ENCODE data around the gene OPCML.

GRCh38 chr11:132450631-132451030 is 1081.7 kb downstream of the OPCML start:
- no peak for TF ChIP-seq JUND (IDR thresholded peaks at IDR 0.05)
- TF ChIP-seq, protein P1, sequence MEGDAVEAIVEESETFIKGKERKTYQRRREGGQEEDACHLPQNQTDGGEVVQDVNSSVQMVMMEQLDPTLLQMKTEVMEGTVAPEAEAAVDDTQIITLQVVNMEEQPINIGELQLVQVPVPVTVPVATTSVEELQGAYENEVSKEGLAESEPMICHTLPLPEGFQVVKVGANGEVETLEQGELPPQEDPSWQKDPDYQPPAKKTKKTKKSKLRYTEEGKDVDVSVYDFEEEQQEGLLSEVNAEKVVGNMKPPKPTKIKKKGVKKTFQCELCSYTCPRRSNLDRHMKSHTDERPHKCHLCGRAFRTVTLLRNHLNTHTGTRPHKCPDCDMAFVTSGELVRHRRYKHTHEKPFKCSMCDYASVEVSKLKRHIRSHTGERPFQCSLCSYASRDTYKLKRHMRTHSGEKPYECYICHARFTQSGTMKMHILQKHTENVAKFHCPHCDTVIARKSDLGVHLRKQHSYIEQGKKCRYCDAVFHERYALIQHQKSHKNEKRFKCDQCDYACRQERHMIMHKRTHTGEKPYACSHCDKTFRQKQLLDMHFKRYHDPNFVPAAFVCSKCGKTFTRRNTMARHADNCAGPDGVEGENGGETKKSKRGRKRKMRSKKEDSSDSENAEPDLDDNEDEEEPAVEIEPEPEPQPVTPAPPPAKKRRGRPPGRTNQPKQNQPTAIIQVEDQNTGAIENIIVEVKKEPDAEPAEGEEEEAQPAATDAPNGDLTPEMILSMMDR (IDR thresholded peaks at IDR 0.05; ENCODE audit: low read depth, low read length, missing input control) = no peak
- no peak for TF ChIP-seq YY1 (IDR thresholded peaks at IDR 0.05)
- TF ChIP-seq, protein P2, sequence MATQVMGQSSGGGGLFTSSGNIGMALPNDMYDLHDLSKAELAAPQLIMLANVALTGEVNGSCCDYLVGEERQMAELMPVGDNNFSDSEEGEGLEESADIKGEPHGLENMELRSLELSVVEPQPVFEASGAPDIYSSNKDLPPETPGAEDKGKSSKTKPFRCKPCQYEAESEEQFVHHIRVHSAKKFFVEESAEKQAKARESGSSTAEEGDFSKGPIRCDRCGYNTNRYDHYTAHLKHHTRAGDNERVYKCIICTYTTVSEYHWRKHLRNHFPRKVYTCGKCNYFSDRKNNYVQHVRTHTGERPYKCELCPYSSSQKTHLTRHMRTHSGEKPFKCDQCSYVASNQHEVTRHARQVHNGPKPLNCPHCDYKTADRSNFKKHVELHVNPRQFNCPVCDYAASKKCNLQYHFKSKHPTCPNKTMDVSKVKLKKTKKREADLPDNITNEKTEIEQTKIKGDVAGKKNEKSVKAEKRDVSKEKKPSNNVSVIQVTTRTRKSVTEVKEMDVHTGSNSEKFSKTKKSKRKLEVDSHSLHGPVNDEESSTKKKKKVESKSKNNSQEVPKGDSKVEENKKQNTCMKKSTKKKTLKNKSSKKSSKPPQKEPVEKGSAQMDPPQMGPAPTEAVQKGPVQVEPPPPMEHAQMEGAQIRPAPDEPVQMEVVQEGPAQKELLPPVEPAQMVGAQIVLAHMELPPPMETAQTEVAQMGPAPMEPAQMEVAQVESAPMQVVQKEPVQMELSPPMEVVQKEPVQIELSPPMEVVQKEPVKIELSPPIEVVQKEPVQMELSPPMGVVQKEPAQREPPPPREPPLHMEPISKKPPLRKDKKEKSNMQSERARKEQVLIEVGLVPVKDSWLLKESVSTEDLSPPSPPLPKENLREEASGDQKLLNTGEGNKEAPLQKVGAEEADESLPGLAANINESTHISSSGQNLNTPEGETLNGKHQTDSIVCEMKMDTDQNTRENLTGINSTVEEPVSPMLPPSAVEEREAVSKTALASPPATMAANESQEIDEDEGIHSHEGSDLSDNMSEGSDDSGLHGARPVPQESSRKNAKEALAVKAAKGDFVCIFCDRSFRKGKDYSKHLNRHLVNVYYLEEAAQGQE (IDR thresholded peaks at IDR 0.05) = no peak
- TF ChIP-seq EGR1 (IDR thresholded peaks at IDR 0.05; ENCODE audit: low read depth in 2 of 2) = no peak
- no peak for TF ChIP-seq GABPA (IDR thresholded peaks at IDR 0.05 in 1 of 2, conservative IDR thresholded peaks at IDR 0.05 in 1 of 2)
- TF ChIP-seq, protein P3, sequence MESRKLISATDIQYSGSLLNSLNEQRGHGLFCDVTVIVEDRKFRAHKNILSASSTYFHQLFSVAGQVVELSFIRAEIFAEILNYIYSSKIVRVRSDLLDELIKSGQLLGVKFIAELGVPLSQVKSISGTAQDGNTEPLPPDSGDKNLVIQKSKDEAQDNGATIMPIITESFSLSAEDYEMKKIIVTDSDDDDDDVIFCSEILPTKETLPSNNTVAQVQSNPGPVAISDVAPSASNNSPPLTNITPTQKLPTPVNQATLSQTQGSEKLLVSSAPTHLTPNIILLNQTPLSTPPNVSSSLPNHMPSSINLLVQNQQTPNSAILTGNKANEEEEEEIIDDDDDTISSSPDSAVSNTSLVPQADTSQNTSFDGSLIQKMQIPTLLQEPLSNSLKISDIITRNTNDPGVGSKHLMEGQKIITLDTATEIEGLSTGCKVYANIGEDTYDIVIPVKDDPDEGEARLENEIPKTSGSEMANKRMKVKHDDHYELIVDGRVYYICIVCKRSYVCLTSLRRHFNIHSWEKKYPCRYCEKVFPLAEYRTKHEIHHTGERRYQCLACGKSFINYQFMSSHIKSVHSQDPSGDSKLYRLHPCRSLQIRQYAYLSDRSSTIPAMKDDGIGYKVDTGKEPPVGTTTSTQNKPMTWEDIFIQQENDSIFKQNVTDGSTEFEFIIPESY (IDR thresholded peaks at IDR 0.05) = no peak
- TF ChIP-seq, protein P4, sequence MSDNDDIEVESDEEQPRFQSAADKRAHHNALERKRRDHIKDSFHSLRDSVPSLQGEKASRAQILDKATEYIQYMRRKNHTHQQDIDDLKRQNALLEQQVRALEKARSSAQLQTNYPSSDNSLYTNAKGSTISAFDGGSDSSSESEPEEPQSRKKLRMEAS (IDR thresholded peaks at IDR 0.05) = no peak
- no peak for TF ChIP-seq SP1 (IDR thresholded peaks at IDR 0.05)
- no peak for TF ChIP-seq NR2F2 (IDR thresholded peaks at IDR 0.05)
- TF ChIP-seq TAF1 (conservative IDR thresholded peaks at IDR 0.05) = no peak
